Testis (tissue), 2 donors: Measurements from ENCODE around the gene TMEM86A.

ENCODE experiments used
- POLR2A ChIP-seq: fragments of 450-650 bp; IDR thresholded peaks from one replicate; pipeline ENCODE4 v1.6.1; 2017; ENCODE audit warnings: antibody characterized with exemption, mild to moderate bottlenecking, moderate library complexity
- TF ChIP-seq, protein P1 (sequence below), 3 experiments: fragments of 450-650 bp in 2 of 3; fragments of 200-600 bp in 1 of 3; sonication (generic) in 1 of 3; IDR thresholded peaks; one replicate each; pipeline ENCODE4 v1.5.1; 2016 to 2019; ENCODE audit warnings: antibody characterized with exemption in 3 of 3, mild to moderate bottlenecking in 2 of 3, moderate library complexity in 1 of 3

DNA sequence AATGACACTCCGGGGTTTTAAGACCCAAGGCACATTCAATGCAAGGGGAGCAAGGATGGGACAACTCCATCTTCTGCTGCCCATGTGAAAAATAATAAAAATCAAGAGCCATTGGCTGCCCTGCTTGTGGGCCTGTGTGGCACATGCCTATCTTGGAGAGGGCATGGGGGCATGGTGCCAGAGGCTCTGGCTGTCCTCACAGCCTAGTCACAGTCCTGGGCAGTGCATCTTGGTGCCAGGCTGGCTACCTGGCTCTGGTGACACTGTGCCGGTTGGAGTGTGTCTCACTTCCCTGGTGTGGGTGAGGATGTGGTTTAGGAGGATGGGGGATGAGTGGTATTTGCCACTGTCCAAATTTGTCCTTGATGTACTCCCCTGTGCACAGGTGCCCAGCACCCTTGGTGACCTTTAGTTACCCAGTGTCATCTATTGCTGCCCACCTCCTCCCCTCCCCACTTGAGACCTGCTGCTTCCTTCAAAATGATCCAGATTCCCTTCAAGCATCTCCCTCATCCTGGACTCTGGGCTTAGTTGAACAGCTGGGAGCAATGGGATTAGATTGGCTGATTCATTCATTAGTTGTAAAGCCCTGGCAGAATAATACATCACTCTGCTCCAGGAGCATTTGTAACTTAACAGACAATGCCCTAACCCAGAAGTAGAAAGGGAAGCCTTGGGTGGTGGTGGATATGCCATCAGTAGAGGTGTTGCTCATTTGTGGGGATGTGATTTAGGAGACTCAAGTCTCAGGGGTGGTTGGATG, 4.6 kb downstream of the TMEM86A start:
- TF ChIP-seq, protein P1, sequence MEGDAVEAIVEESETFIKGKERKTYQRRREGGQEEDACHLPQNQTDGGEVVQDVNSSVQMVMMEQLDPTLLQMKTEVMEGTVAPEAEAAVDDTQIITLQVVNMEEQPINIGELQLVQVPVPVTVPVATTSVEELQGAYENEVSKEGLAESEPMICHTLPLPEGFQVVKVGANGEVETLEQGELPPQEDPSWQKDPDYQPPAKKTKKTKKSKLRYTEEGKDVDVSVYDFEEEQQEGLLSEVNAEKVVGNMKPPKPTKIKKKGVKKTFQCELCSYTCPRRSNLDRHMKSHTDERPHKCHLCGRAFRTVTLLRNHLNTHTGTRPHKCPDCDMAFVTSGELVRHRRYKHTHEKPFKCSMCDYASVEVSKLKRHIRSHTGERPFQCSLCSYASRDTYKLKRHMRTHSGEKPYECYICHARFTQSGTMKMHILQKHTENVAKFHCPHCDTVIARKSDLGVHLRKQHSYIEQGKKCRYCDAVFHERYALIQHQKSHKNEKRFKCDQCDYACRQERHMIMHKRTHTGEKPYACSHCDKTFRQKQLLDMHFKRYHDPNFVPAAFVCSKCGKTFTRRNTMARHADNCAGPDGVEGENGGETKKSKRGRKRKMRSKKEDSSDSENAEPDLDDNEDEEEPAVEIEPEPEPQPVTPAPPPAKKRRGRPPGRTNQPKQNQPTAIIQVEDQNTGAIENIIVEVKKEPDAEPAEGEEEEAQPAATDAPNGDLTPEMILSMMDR (IDR thresholded peaks at IDR 0.05) = no peak
- no peak for TF ChIP-seq POLR2A
